HEK293 (cell line): ENCODE measurements around the gene ARPC5.

Experiments used
- CTCF ChIP-seq: fragments of 450-650 bp; formaldehyde crosslinking; IDR thresholded peaks from 2 replicates; pipeline ENCODE4 v1.5.1; 2016; ENCODE audit warnings: missing biosample characterization, missing genetic modification characterization
- ZBTB48 ChIP-seq: fragments of 450-650 bp; formaldehyde crosslinking; IDR thresholded peaks from 2 replicates; pipeline ENCODE4 v1.5.1; 2016; ENCODE audit warnings: missing biosample characterization, missing genetic modification characterization
- ZNF335 ChIP-seq: fragments of 450-650 bp; formaldehyde crosslinking; conservative IDR thresholded peaks from 2 replicates; pipeline ENCODE4 v1.5.1; 2016; ENCODE audit warnings: missing biosample characterization, missing genetic modification characterization
- ZNF629 ChIP-seq: fragments of 450-650 bp; formaldehyde crosslinking; IDR thresholded peaks from 2 replicates; pipeline ENCODE4 v1.5.1; 2017; ENCODE audit warnings: missing biosample characterization, missing genetic modification characterization
- ZNF843 ChIP-seq: fragments of 450-650 bp; formaldehyde crosslinking; IDR thresholded peaks from 2 replicates; pipeline ENCODE4 v1.5.1; 2016; ENCODE audit warnings: missing biosample characterization, missing genetic modification characterization

- no peak for TF ChIP-seq ZNF843 (tag by site-specific recombination)
- no peak for TF ChIP-seq ZNF629 (tag by site-specific recombination)
- no peak for TF ChIP-seq CTCF
- no peak for TF ChIP-seq ZBTB48
- no peak for TF ChIP-seq ZNF335 (tag by site-specific recombination)
These were observed 3.2 kb upstream of the ARPC5 start for GRCh38 chr1:183638649-183639387.
